ENCODE data around the gene SSR4. TPM values are rescaled to one million over a fixed set of nuclear protein-coding genes. Genes with fewer than 3 reads are reported as not detected.
A peak's percentile ranks its signal among the peaks of the same experiment; 100 is the strongest.

Gene SSR4
- polyA plus RNA-seq, 1 donor (not counting 4 experiments of a cell fraction or from before 2014, with no cell fraction given), result 187 TPM

GRCh38 chrX:153766098-153766817, 28.2 kb upstream of the SSR4 start:
- peak overlapping the region; percentile 26 for H3K27ac ChIP-seq (ENCODE audit: control insufficient read depth, insufficient read depth, low read length)
- TF ChIP-seq CTCF (optimal IDR thresholded peaks at IDR 0.05 in 1 of 3, IDR thresholded peaks at IDR 0.05 in 1 of 3, conservative IDR thresholded peaks at IDR 0.05 in 1 of 3; ENCODE audit: extremely low read depth in 1 of 3, insufficient read depth in 2 of 3, low read length in 3 of 3) (no peak), EZH2 (IDR thresholded peaks at IDR 0.05; ENCODE audit: low read length) (no peak)
- H3K4me2 ChIP-seq (ENCODE audit: control insufficient read depth, extremely low read depth, insufficient read depth, low read depth, low read length), result peak overlapping the region; percentile 41
- H3K4me1 ChIP-seq (ENCODE audit: control insufficient read depth, extremely low read depth, insufficient read depth, low read length), result peaks cover 13% of the 10 kb centered on the region
- dilution Hi-C loops (cut with MboI; ENCODE audit: extremely low pct_ligation_motif_present, low sequenced_read_pairs), result no loop called here
- no peak for FAIRE-seq
- no peak for DNase-seq (ENCODE audit: low read depth, low spot score)
- H4K20me1 ChIP-seq (ENCODE audit: control insufficient read depth, extremely low read depth, insufficient read depth, low read length), result no peaks in the 10 kb centered on the region
- H3K79me2 ChIP-seq (ENCODE audit: control insufficient read depth, insufficient read depth, low read length), result peaks cover 2% of the 10 kb centered on the region
- no peaks in the 10 kb centered on the region for H3K27me3 ChIP-seq (ENCODE audit: control insufficient read depth, extremely low read depth, insufficient read depth, low read length)
- peak overlapping the region; percentile 40 for H2AFZ ChIP-seq (ENCODE audit: control insufficient read depth, low read length)
- peak overlapping the region in 1 of 3 experiments; percentile 2 for H3K4me3 ChIP-seq (ENCODE audit: control insufficient read depth in 2 of 3, extremely low read depth in 1 of 3, insufficient read depth in 2 of 3, low read depth in 1 of 3, low read length in 3 of 3)
- peak overlapping the region; percentile 33 for H3K9ac ChIP-seq (ENCODE audit: control insufficient read depth, extremely low read depth, insufficient read depth, low read length)
- peaks cover 0 to 2% of the 10 kb centered on the region in 2 experiments for H3K36me3 ChIP-seq (ENCODE audit: control insufficient read depth in 2 of 2, extremely low read depth in 1 of 2, insufficient read depth in 2 of 2, low read length in 2 of 2)
- H3K9me3 ChIP-seq (ENCODE audit: control insufficient read depth, low read depth, low read length), result peaks cover 4% of the 10 kb centered on the region
- H3K9me1 ChIP-seq (ENCODE audit: control insufficient read depth, extremely low read depth, insufficient read depth, low read length), result no peaks in the 10 kb centered on the region

- H3K4me3 ChIP-seq (ENCODE audit: control insufficient read depth in 2 of 3, extremely low read depth in 1 of 3, insufficient read depth in 2 of 3, low read depth in 1 of 3, low read length in 3 of 3), result no peak overlapping the region
- H3K9ac ChIP-seq (ENCODE audit: control insufficient read depth, extremely low read depth, insufficient read depth, low read length), result no peak overlapping the region
- no peak for DNase-seq (ENCODE audit: low read depth, low spot score)
- no peak for FAIRE-seq
- H3K9me1 ChIP-seq (ENCODE audit: control insufficient read depth, extremely low read depth, insufficient read depth, low read length), result no peaks in the 10 kb centered on the region
- H3K9me3 ChIP-seq (ENCODE audit: control insufficient read depth, low read depth, low read length), result peaks cover 4% of the 10 kb centered on the region
- peaks cover 0 to 2% of the 10 kb centered on the region in 2 experiments for H3K36me3 ChIP-seq (ENCODE audit: control insufficient read depth in 2 of 2, extremely low read depth in 1 of 2, insufficient read depth in 2 of 2, low read length in 2 of 2)
- H3K4me2 ChIP-seq (ENCODE audit: control insufficient read depth, extremely low read depth, insufficient read depth, low read depth, low read length), result no peak overlapping the region
- H3K79me2 ChIP-seq (ENCODE audit: control insufficient read depth, insufficient read depth, low read length), result peaks cover 2% of the 10 kb centered on the region
- no peaks in the 10 kb centered on the region for H4K20me1 ChIP-seq (ENCODE audit: control insufficient read depth, extremely low read depth, insufficient read depth, low read length)
- H2AFZ ChIP-seq (ENCODE audit: control insufficient read depth, low read length), result no peak overlapping the region
- dilution Hi-C loops (cut with MboI; ENCODE audit: extremely low pct_ligation_motif_present, low sequenced_read_pairs), result no loop called here
- peaks cover 13% of the 10 kb centered on the region for H3K4me1 ChIP-seq (ENCODE audit: control insufficient read depth, extremely low read depth, insufficient read depth, low read length)
- H3K27ac ChIP-seq (ENCODE audit: control insufficient read depth, insufficient read depth, low read length), result no peak overlapping the region
- TF ChIP-seq EZH2 (IDR thresholded peaks at IDR 0.05; ENCODE audit: low read length) (no peak), CTCF (optimal IDR thresholded peaks at IDR 0.05 in 1 of 3, IDR thresholded peaks at IDR 0.05 in 1 of 3, conservative IDR thresholded peaks at IDR 0.05 in 1 of 3; ENCODE audit: extremely low read depth in 1 of 3, insufficient read depth in 2 of 3, low read length in 3 of 3) (no peak)
- H3K27me3 ChIP-seq (ENCODE audit: control insufficient read depth, extremely low read depth, insufficient read depth, low read length), result no peaks in the 10 kb centered on the region
Observed at GRCh38 chrX:153766871-153767673, 27.4 kb upstream of the SSR4 start.
